Nephron (organoid): ENCODE results near the gene MAGOH.

Experiments
- H3K27ac Mint-ChIP-seq, 3 experiments: 2 replicates each; pipeline ENCODE4 v1.8.0; 2020; ENCODE audit warnings: mixed read lengths in 3 of 3, mild to moderate bottlenecking in 2 of 3, moderate library complexity in 1 of 3
- H3K27me3 Mint-ChIP-seq: 2 replicates; pipeline ENCODE4 v1.8.0; 2021; ENCODE audit warnings: low read depth, mild to moderate bottlenecking, moderate library complexity, mixed read lengths
- H3K36me3 Mint-ChIP-seq: 2 replicates; pipeline ENCODE4 v1.8.0; 2020; ENCODE audit warnings: low read depth, mixed read lengths
- H3K4me1 Mint-ChIP-seq: 2 replicates; pipeline ENCODE4 v1.8.0; 2020; ENCODE audit warnings: mixed read lengths
- H3K4me3 Mint-ChIP-seq, 3 experiments: 2 replicates each; pipeline ENCODE4 v1.8.0; 2020; ENCODE audit warnings: mild to moderate bottlenecking in 3 of 3, mixed read lengths in 3 of 3, moderate library complexity in 2 of 3
- H3K9me3 Mint-ChIP-seq: 2 replicates; pipeline ENCODE4 v1.8.0; 2020; ENCODE audit warnings: mixed read lengths
- CTCF ChIP-seq, 3 experiments: fragments of 200-600 bp; sonication (generic); IDR thresholded peaks; one replicate each; pipeline ENCODE4 v1.5.0; 2021; ENCODE audit warnings: antibody characterized with exemption in 3 of 3; ENCODE audit not compliant: unreplicated experiment in 3 of 3

Gene MAGOH

GRCh38 chr1:53197291-53198200 is 40.8 kb downstream of the MAGOH start:
- H3K4me3 Mint-ChIP-seq = peak overlapping the region; percentile 90 to 99 (median 96)
- no peaks in the 10 kb centered on the region for H3K9me3 Mint-ChIP-seq
- H3K27me3 Mint-ChIP-seq = peaks cover 2% of the 10 kb centered on the region
- no peak for TF ChIP-seq CTCF (IDR thresholded peaks at IDR 0.05; ENCODE audit: unreplicated experiment in 3 of 3)
- H3K4me1 Mint-ChIP-seq = peaks cover 33% of the 10 kb centered on the region
- peaks cover 18% of the 10 kb centered on the region for H3K36me3 Mint-ChIP-seq
- peak overlapping the region; percentile 95 to 96 (median 96) for H3K27ac Mint-ChIP-seq

GRCh38 chr1:53196485-53197290 is 41.6 kb downstream of the MAGOH start, which contains the start of gene CPT2:
Gene CPT2 (plus strand): TSS chr1:53196824. CDS start chr1:53196944, 120 bp downstream.
- H3K9me3 Mint-ChIP-seq = no peaks in the 10 kb centered on the region
- no peak for TF ChIP-seq CTCF (IDR thresholded peaks at IDR 0.05; ENCODE audit: unreplicated experiment in 3 of 3)
- peaks cover 12% of the 10 kb centered on the region for H3K36me3 Mint-ChIP-seq
- H3K27ac Mint-ChIP-seq = peak within 1 kb of the TSS; percentile 95 to 97 (median 96)
- H3K4me1 Mint-ChIP-seq = peaks cover 33% of the 10 kb centered on the region
- H3K27me3 Mint-ChIP-seq = peaks cover 3% of the 10 kb centered on the region
- H3K4me3 Mint-ChIP-seq = peak within 1 kb of the TSS; percentile 90 to 99 (median 96)

GRCh38 chr1:53196017-53196484 is 42.3 kb downstream of the MAGOH start:
- Mint-ChIP-seq H3K9me3 (no peaks in the 10 kb centered on the region), H3K27ac (peak overlapping the region; percentile 95 to 97 (median 96)), H3K4me1 (peaks cover 33% of the 10 kb centered on the region), H3K36me3 (peaks cover 6% of the 10 kb centered on the region), H3K27me3 (peaks cover 3% of the 10 kb centered on the region), H3K4me3 (peak overlapping the region; percentile 86 to 90 (median 87))
- no peak for TF ChIP-seq CTCF (IDR thresholded peaks at IDR 0.05; ENCODE audit: unreplicated experiment in 3 of 3)

- Mint-ChIP-seq H3K27me3 (peaks cover 3% of the 10 kb centered on the region), H3K4me3 (peak overlapping the region; percentile 86 to 90 (median 87)), H3K27ac (peak overlapping the region; percentile 95 to 97 (median 96)), H3K9me3 (no peaks in the 10 kb centered on the region), H3K36me3 (no peaks in the 10 kb centered on the region), H3K4me1 (peaks cover 33% of the 10 kb centered on the region)
- no peak for TF ChIP-seq CTCF (IDR thresholded peaks at IDR 0.05; ENCODE audit: unreplicated experiment in 3 of 3)
These were observed 42.9 kb downstream of the MAGOH start for GRCh38 chr1:53195246-53196016.

- H3K36me3 Mint-ChIP-seq = no peaks in the 10 kb centered on the region
- no peak overlapping the region for H3K4me3 Mint-ChIP-seq
- H3K27me3 Mint-ChIP-seq = peaks cover 3% of the 10 kb centered on the region
- peaks cover 6% of the 10 kb centered on the region for H3K4me1 Mint-ChIP-seq
- TF ChIP-seq CTCF (IDR thresholded peaks at IDR 0.05; ENCODE audit: unreplicated experiment in 3 of 3) = no peak
- no peaks in the 10 kb centered on the region for H3K9me3 Mint-ChIP-seq
- no peak overlapping the region for H3K27ac Mint-ChIP-seq
These were observed 48.1 kb downstream of the MAGOH start for GRCh38 chr1:53190210-53190611.
